Measurements from ENCODE around the gene NYNRIN.

NYNRIN gene

DNA sequence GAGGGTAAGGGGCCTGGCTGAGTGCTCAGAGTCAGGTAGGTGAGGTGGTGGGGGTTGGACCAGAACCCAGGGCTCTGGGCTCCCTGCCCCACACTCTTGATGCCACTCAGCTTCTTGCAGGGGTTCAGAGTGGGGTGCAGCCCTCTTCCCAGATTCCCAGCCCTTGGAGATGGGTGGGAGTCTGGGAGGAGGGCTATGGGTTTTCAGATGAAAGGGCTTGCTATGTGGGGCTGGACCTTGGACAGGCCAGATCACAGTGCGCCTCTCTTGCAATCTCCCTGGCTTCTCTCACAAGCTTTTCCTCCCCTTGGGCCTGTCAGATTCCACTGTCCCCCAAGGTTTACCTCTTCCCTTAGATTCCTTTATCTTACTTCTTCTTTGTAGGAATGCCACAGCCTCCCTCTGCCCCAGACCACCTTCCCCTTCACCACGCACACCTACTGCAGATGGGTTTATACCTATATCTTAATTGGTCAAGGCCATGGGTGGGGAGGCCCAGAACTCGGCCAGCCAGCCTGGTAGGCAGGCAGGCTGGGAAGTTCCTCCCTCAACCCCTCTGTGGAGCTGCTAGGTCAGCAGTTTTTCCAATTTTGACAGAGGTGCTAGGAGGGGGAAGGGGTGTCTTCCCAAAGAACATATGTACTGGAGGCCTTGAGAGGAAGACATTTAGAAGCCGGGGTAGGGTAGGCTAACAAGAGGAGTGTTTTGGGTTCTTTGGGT is 1.4 kb downstream of the NYNRIN start:
- Histone ChIP-seq H3K27me3 (ENCODE audit: insufficient read depth, low read length) (no peaks in the 10 kb centered on the region), H3K27ac (ENCODE audit: low read depth, low read length, poor library complexity, severe bottlenecking) (no peak overlapping the region), H3K4me3 (ENCODE audit: low read depth, low read length, poor library complexity, severe bottlenecking) (peak overlapping the region; percentile 63), H3K79me2 (ENCODE audit: insufficient read depth, low read length) (no peaks in the 10 kb centered on the region), H3K4me1 (ENCODE audit: insufficient read depth, low read length, severe bottlenecking) (peaks cover 12% of the 10 kb centered on the region), H3K36me3 (ENCODE audit: insufficient read depth, low read length) (no peaks in the 10 kb centered on the region), H3K4me2 (ENCODE audit: low read length) (peak overlapping the region; percentile 82; the same call in 1 of the 2 replicates), H2AFZ (ENCODE audit: low read length) (no peak overlapping the region), H3K9me3 (ENCODE audit: low read length) (no peaks in the 10 kb centered on the region), H3F3A (ENCODE audit: insufficient read depth, low read length) (no peaks in the 10 kb centered on the region), H4K20me1 (ENCODE audit: insufficient read depth, low read length) (no peaks in the 10 kb centered on the region), H3K9me2 (ENCODE audit: low read depth, low read length) (no peaks in the 10 kb centered on the region), H3K9ac (ENCODE audit: low read length) (no peak overlapping the region; the same call in 1 of the 2 replicates)
- TF ChIP-seq EZH2 (IDR thresholded peaks at IDR 0.05; ENCODE audit: borderline replicate concordance, low read length) (no peak), CTCF (IDR thresholded peaks at IDR 0.05; ENCODE audit: low read length) (no peak)

- no peaks in the 10 kb centered on the region for H4K20me1 ChIP-seq (ENCODE audit: insufficient read depth, low read length)
- TF ChIP-seq EZH2 (IDR thresholded peaks at IDR 0.05; ENCODE audit: borderline replicate concordance, low read length), result no peak
- no peak for TF ChIP-seq CTCF (IDR thresholded peaks at IDR 0.05; ENCODE audit: low read length)
- H3K27me3 ChIP-seq (ENCODE audit: insufficient read depth, low read length), result no peaks in the 10 kb centered on the region
Observed at GRCh38 chr14:24401810-24402702, 3.3 kb downstream of the NYNRIN start.

GRCh38 chr14:24403294-24403998 is 4.6 kb downstream of the NYNRIN start:
- Histone ChIP-seq H3F3A (ENCODE audit: insufficient read depth, low read length) (no peaks in the 10 kb centered on the region), H3K4me2 (ENCODE audit: low read length) (no peak overlapping the region), H3K4me1 (ENCODE audit: insufficient read depth, low read length, severe bottlenecking) (peaks cover 22% of the 10 kb centered on the region), H3K27ac (ENCODE audit: low read depth, low read length, poor library complexity, severe bottlenecking) (no peak overlapping the region), H4K20me1 (ENCODE audit: insufficient read depth, low read length) (no peaks in the 10 kb centered on the region), H3K79me2 (ENCODE audit: insufficient read depth, low read length) (no peaks in the 10 kb centered on the region), H3K4me3 (ENCODE audit: low read depth, low read length, poor library complexity, severe bottlenecking) (no peak overlapping the region), H2AFZ (ENCODE audit: low read length) (no peak overlapping the region), H3K9me2 (ENCODE audit: low read depth, low read length) (no peaks in the 10 kb centered on the region), H3K36me3 (ENCODE audit: insufficient read depth, low read length) (no peaks in the 10 kb centered on the region), H3K9me3 (ENCODE audit: low read length) (no peaks in the 10 kb centered on the region), H3K9ac (ENCODE audit: low read length) (no peak overlapping the region), H3K27me3 (ENCODE audit: insufficient read depth, low read length) (no peaks in the 10 kb centered on the region)
- TF ChIP-seq EZH2 (IDR thresholded peaks at IDR 0.05; ENCODE audit: borderline replicate concordance, low read length), result no peak
- TF ChIP-seq CTCF (IDR thresholded peaks at IDR 0.05; ENCODE audit: low read length), result no peak

More at GRCh38 chr14:24401810-24402702, 3.3 kb downstream of the NYNRIN start:
- peaks cover 17% of the 10 kb centered on the region for H3K4me1 ChIP-seq (ENCODE audit: insufficient read depth, low read length, severe bottlenecking)
- no peaks in the 10 kb centered on the region for H3F3A ChIP-seq (ENCODE audit: insufficient read depth, low read length)
- H3K9me2 ChIP-seq (ENCODE audit: low read depth, low read length), result no peaks in the 10 kb centered on the region
- no peaks in the 10 kb centered on the region for H3K9me3 ChIP-seq (ENCODE audit: low read length)
- no peak overlapping the region for H3K9ac ChIP-seq (ENCODE audit: low read length)
- no peaks in the 10 kb centered on the region for H3K79me2 ChIP-seq (ENCODE audit: insufficient read depth, low read length)
- no peak overlapping the region for H3K4me3 ChIP-seq (ENCODE audit: low read depth, low read length, poor library complexity, severe bottlenecking)
- H3K27ac ChIP-seq (ENCODE audit: low read depth, low read length, poor library complexity, severe bottlenecking), result no peak overlapping the region
- no peak overlapping the region for H2AFZ ChIP-seq (ENCODE audit: low read length)
- no peaks in the 10 kb centered on the region for H3K36me3 ChIP-seq (ENCODE audit: insufficient read depth, low read length)
- H3K4me2 ChIP-seq (ENCODE audit: low read length), result no peak overlapping the region
